Testis (tissue), 3 donors: ENCODE data around the gene PPM1H. TPM values are rescaled to one million over a fixed set of nuclear protein-coding genes. Genes with fewer than 3 reads are reported as not detected.

ENCODE experiments used
- DNase-seq: peaks from one replicate; pipeline ENCODE4 v3.0.0-alpha.2; 2019
- H3K27ac ChIP-seq, 2 donors: fragments of 200-600 bp; sonication (generic); one replicate each; pipeline ENCODE4 v1.5.1; 2019
- H3K27me3 ChIP-seq: fragments of 200-600 bp; sonication (generic); one replicate; pipeline ENCODE4 v1.5.1; 2019
- H3K36me3 ChIP-seq: fragments of 200-600 bp; sonication (generic); one replicate; pipeline ENCODE4 v1.5.1; 2017; ENCODE audit warnings: low read depth; ENCODE audit errors: missing control alignments
- H3K4me1 ChIP-seq: fragments of 200-600 bp; sonication (generic); one replicate; pipeline ENCODE4 v1.5.1; 2019
- H3K4me3 ChIP-seq, 2 donors: fragments of 200-600 bp; sonication (generic); one replicate each; pipeline ENCODE4 v1.5.1; 2017 to 2019
- H3K9me3 ChIP-seq: fragments of 200-600 bp; sonication (generic); one replicate; pipeline ENCODE4 v1.5.1; 2017
- POLR2A ChIP-seq: fragments of 450-650 bp; IDR thresholded peaks from one replicate; pipeline ENCODE4 v1.6.1; 2017; ENCODE audit warnings: antibody characterized with exemption, mild to moderate bottlenecking, moderate library complexity
- WGBS, 2 donors: methylation state at CpG; one replicate each; pipeline ENCODE4 v1.1.5; 2018; 5-methylcytosine and 5-hydroxymethylcytosine counted together
- intact Hi-C: fragments of 100-400 bp; cut with DNase I; formaldehyde crosslinking; loops from one replicate; pipeline ENCODE4 v1.15.1; 2023; ENCODE audit warnings: low total_unique reads
- microRNA counts, 2 donors: library from miRNA; unstranded; fragments of <30 nt; microRNA quantifications; one replicate each; lab custom pipeline; 2016
- microRNA-seq, 2 donors: library from miRNA; unstranded; fragments of <30 nt; microRNA quantifications; one replicate each; pipeline ENCODE4, GENCODE V29; 2016; ENCODE audit warnings: borderline number of aligned reads in 2 of 2, borderline replicate concordance in 1 of 2
- polyA plus RNA-seq: library from polyadenylated mRNA; stranded (reverse); fragments of 350-450 nt; fragmentation: Illumina TruSeq; extraction: RNeasy Lipid Tissue Mini Kit (QIAGEN cat#74804); gene quantifications from one replicate; pipeline ENCODE4 v1.2.3, GENCODE V29; 2014; ENCODE audit warnings: low read depth, low replicate concordance; ENCODE audit not compliant: insufficient read depth
- small RNA-seq, 2 donors: library from RNA; depleted of rRNA; stranded (forward); fragments of <200 nt; gene quantifications; one replicate each; pipeline ENCODE3, GENCODE V24; 2016
- total RNA-seq, 2 donors: library from RNA; depleted of rRNA; stranded (reverse); fragments of >200 nt; gene quantifications; one replicate each; pipeline ENCODE4 v1.2.3, GENCODE V29; 2016
- TF ChIP-seq, protein P1 (sequence below), 3 experiments: fragments of 450-650 bp in 2 of 3; fragments of 200-600 bp in 1 of 3; sonication (generic) in 1 of 3; IDR thresholded peaks; one replicate each; pipeline ENCODE4 v1.5.1; 2016 to 2019; ENCODE audit warnings: antibody characterized with exemption in 3 of 3, mild to moderate bottlenecking in 2 of 3, moderate library complexity in 1 of 3

PPM1H gene
- total and polyA plus RNA-seq, 3 donors from 2014 or later, result 2.5 to 9.1 (median 2.7) TPM

DNA sequence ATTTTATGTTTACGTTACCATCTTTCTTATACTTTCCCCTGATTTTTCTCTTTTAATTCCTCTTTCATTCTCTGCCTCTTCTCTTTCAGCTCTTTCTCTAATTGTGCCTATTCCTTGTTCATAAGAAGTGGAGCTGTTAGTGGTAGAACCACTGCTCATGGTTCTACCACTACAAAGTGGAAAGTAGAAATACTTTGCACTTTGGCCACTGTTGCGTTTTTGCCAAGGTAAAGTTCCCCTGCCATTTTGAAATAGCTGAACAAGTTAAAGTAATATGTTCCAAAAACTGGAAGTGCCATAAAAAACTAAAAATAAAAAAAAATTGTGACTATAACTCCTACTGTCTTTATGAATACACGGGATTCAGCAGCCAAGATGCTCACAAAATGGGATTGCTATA is 337.7 kb downstream of the PPM1H start:
- WGBS, 2 donors, result 90 to 95% methylated on average over 3 of the region's 3 CpGs
- intact Hi-C loops, result no loop called here
- H3K4me1 ChIP-seq, result no peaks in the 10 kb centered on the region

More for the DNA sequence above, 337.7 kb downstream of the PPM1H start:
- no peaks in the 10 kb centered on the region for H3K27me3 ChIP-seq
- no peaks in the 10 kb centered on the region for H3K9me3 ChIP-seq
- H3K4me3 ChIP-seq, result no peak overlapping the region
- H3K27ac ChIP-seq, result no peak overlapping the region
- no peak for DNase-seq
- H3K36me3 ChIP-seq, result no peaks in the 10 kb centered on the region
- TF ChIP-seq, protein P1, sequence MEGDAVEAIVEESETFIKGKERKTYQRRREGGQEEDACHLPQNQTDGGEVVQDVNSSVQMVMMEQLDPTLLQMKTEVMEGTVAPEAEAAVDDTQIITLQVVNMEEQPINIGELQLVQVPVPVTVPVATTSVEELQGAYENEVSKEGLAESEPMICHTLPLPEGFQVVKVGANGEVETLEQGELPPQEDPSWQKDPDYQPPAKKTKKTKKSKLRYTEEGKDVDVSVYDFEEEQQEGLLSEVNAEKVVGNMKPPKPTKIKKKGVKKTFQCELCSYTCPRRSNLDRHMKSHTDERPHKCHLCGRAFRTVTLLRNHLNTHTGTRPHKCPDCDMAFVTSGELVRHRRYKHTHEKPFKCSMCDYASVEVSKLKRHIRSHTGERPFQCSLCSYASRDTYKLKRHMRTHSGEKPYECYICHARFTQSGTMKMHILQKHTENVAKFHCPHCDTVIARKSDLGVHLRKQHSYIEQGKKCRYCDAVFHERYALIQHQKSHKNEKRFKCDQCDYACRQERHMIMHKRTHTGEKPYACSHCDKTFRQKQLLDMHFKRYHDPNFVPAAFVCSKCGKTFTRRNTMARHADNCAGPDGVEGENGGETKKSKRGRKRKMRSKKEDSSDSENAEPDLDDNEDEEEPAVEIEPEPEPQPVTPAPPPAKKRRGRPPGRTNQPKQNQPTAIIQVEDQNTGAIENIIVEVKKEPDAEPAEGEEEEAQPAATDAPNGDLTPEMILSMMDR (IDR thresholded peaks at IDR 0.05), result no peak
- TF ChIP-seq POLR2A, result no peak

MicroRNAs within 50 kb of the gene (microRNA counts, 767-probe panel; counts per million panel counts)
- microRNA hsa-let-7i-5p (lab: Ali Mortazavi, UCI), result 9,688 to 9,690 counts per million in 2 donors

Small RNA genes lying within 50 kb of the gene (microRNA-seq; reads per million reads assigned to microRNA genes)
- gene MIRLET7I, result 46,957 to 56,648 reads per million in 2 donors

Small RNA genes lying within 50 kb of the gene (small RNA-seq; reads per million reads assigned to genes)
- gene MIRLET7I, result 692 to 1,193 reads per million in 2 donors
- 0 reads per million in 2 donors for gene RF00019
- 0 to 0.09 reads per million in 2 donors for gene RNU1-83P

Other genes starting within 250 kb of the PPM1H start
- gene AVPR1A, start 216.1 kb upstream of the PPM1H start, total RNA-seq, result 1 to 10 TPM in 1 of 2 donors, under 1 TPM in 1; 0.93 to 1.6 TPM
- gene AVPR1A, start 216.1 kb upstream of the PPM1H start, polyA plus RNA-seq, result 1.5 TPM